ENCODE data around the gene TRAF3IP3.

Gene TRAF3IP3

GRCh38 chr1:209825591-209826434, 70.0 kb downstream of the TRAF3IP3 start:
- H3K4me3 Mint-ChIP-seq = no peak overlapping the region
- DNase-seq (ENCODE audit: low spot score) = no peak
- no peak overlapping the region for H3K27ac Mint-ChIP-seq
- peaks cover 14% of the 10 kb centered on the region for H3K36me3 Mint-ChIP-seq (ENCODE audit: low read depth)
- peaks cover 30% of the 10 kb centered on the region for H3K4me1 Mint-ChIP-seq (ENCODE audit: low read depth)
- H3K27me3 Mint-ChIP-seq (ENCODE audit: low read depth) = peaks cover 11% of the 10 kb centered on the region
- no peaks in the 10 kb centered on the region for H3K9me3 Mint-ChIP-seq

- peak within 1 kb of the TSS; percentile 94 for H3K27ac Mint-ChIP-seq
- peaks cover 29% of the 10 kb centered on the region for H3K4me1 Mint-ChIP-seq (ENCODE audit: low read depth)
- DNase-seq (ENCODE audit: low spot score) = peak; percentile 92
- H3K27me3 Mint-ChIP-seq (ENCODE audit: low read depth) = peaks cover 4% of the 10 kb centered on the region
- peaks cover 27% of the 10 kb centered on the region for H3K36me3 Mint-ChIP-seq (ENCODE audit: low read depth)
- H3K4me3 Mint-ChIP-seq = peak within 1 kb of the TSS; percentile 94
- H3K9me3 Mint-ChIP-seq = no peaks in the 10 kb centered on the region
Observed at GRCh38 chr1:209827384-209828262, 71.8 kb downstream of the TRAF3IP3 start, which contains the start of gene UTP25. TSS of gene UTP25 (plus strand) at chr1:209827972. CDS start at chr1:209828064, 92 bp downstream.

- Mint-ChIP-seq H3K9me3 (no peaks in the 10 kb centered on the region), H3K27ac (peak overlapping the region; percentile 83), H3K27me3 (ENCODE audit: low read depth) (no peaks in the 10 kb centered on the region), H3K4me1 (ENCODE audit: low read depth) (peaks cover 32% of the 10 kb centered on the region), H3K4me3 (peak overlapping the region; percentile 84), H3K36me3 (ENCODE audit: low read depth) (peaks cover 46% of the 10 kb centered on the region)
- DNase-seq (ENCODE audit: low spot score) = no peak
Observed at GRCh38 chr1:209829716-209830115, 73.9 kb downstream of the TRAF3IP3 start.

GRCh38 chr1:209830722-209831121, 74.9 kb downstream of the TRAF3IP3 start:
- Mint-ChIP-seq H3K27me3 (ENCODE audit: low read depth) (no peaks in the 10 kb centered on the region), H3K36me3 (ENCODE audit: low read depth) (peaks cover 55% of the 10 kb centered on the region), H3K9me3 (no peaks in the 10 kb centered on the region), H3K27ac (peak overlapping the region; percentile 4), H3K4me1 (ENCODE audit: low read depth) (peaks cover 42% of the 10 kb centered on the region), H3K4me3 (no peak overlapping the region)
- DNase-seq (ENCODE audit: low spot score) = no peak

GRCh38 chr1:209831615-209832014, 75.8 kb downstream of the TRAF3IP3 start:
- Mint-ChIP-seq H3K36me3 (ENCODE audit: low read depth) (peaks cover 64% of the 10 kb centered on the region), H3K27ac (no peak overlapping the region), H3K4me1 (ENCODE audit: low read depth) (peaks cover 46% of the 10 kb centered on the region), H3K9me3 (no peaks in the 10 kb centered on the region), H3K27me3 (ENCODE audit: low read depth) (no peaks in the 10 kb centered on the region), H3K4me3 (no peak overlapping the region)
- no peak for DNase-seq (ENCODE audit: low spot score)

Data from T-helper 2 cell treated with Interferon-gamma antibody and Interleukin-4, amounts not matched to agents 5 μg/mL and 100 μg/mL, for 36 hours (primary cell).